H9 (cell line): ENCODE data around the gene DIMT1. TPM values are rescaled to one million over a fixed set of nuclear protein-coding genes. Genes with fewer than 3 reads are reported as not detected.

Source experiments
- DNase-seq: peaks from one replicate; pipeline ENCODE4 v3.0.0-alpha.2; 2017
- H2AFZ ChIP-seq: one replicate; pipeline ENCODE4 v1.6.1; 2013; ENCODE audit warnings: mild to moderate bottlenecking, low read length, control low read depth, moderate library complexity
- H2AK5ac ChIP-seq: 2 replicates; pipeline ENCODE4 v1.6.1; 2013; ENCODE audit warnings: low read length, control low read depth, mixed read lengths; ENCODE audit not compliant: insufficient read length
- H2BK120ac ChIP-seq: one replicate; pipeline ENCODE4 v1.6.1; 2013; ENCODE audit warnings: low read depth, mild to moderate bottlenecking, low read length, control low read depth, inconsistent platforms; ENCODE audit not compliant: poor library complexity, severe bottlenecking
- H2BK12ac ChIP-seq: 2 replicates; pipeline ENCODE4 v1.6.1; 2013; ENCODE audit warnings: low read length, control low read depth, mixed read lengths, low read depth; ENCODE audit not compliant: insufficient read length
- H2BK15ac ChIP-seq: 2 replicates; pipeline ENCODE4 v1.6.1; 2013; ENCODE audit warnings: low read depth, low read length, control low read depth
- H2BK20ac ChIP-seq: one replicate; pipeline ENCODE4 v1.6.1; 2013; ENCODE audit warnings: low read depth, mild to moderate bottlenecking, low read length, control low read depth, inconsistent platforms; ENCODE audit not compliant: poor library complexity, severe bottlenecking
- H2BK5ac ChIP-seq: 2 replicates; pipeline ENCODE4 v1.6.1; 2013; ENCODE audit warnings: low read length, control low read depth, mixed read lengths; ENCODE audit not compliant: insufficient read length
- H3K14ac ChIP-seq: 2 replicates; pipeline ENCODE4 v1.6.1; 2013; ENCODE audit warnings: low read length, control low read depth; ENCODE audit not compliant: insufficient read depth
- H3K18ac ChIP-seq: 2 replicates; pipeline ENCODE4 v1.6.1; 2013; ENCODE audit warnings: low read depth, mild to moderate bottlenecking, mixed read lengths, low read length, control low read depth; ENCODE audit not compliant: insufficient read length
- H3K23ac ChIP-seq: 2 replicates; pipeline ENCODE4 v1.6.1; 2013; ENCODE audit warnings: low read length, control low read depth, mixed read lengths, low read depth; ENCODE audit not compliant: insufficient read length
- H3K23me2 ChIP-seq: 2 replicates; pipeline ENCODE4 v1.6.1; 2013; ENCODE audit warnings: low read depth, mild to moderate bottlenecking, mixed read lengths, low read length, control low read depth; ENCODE audit not compliant: insufficient read length, poor library complexity, severe bottlenecking
- H3K27ac ChIP-seq: 2 replicates; pipeline ENCODE4 v1.5.1; 2013; ENCODE audit warnings: low read length, control low read depth, mixed read lengths, low read depth; ENCODE audit not compliant: insufficient read length
- H3K27me3 ChIP-seq: 2 replicates; pipeline ENCODE4 v1.6.1; 2013; ENCODE audit warnings: low read length, control low read depth, inconsistent platforms; ENCODE audit not compliant: insufficient read depth
- H3K4ac ChIP-seq: 2 replicates; pipeline ENCODE4 v1.6.1; 2013; ENCODE audit warnings: low read depth, mild to moderate bottlenecking, control low read depth, inconsistent platforms, low read length, moderate library complexity
- H3K4me1 ChIP-seq: 2 replicates; pipeline ENCODE4 v1.6.1; 2013; ENCODE audit warnings: low read length, control low read depth, inconsistent platforms; ENCODE audit not compliant: insufficient read depth
- H3K4me2 ChIP-seq: 2 replicates; pipeline ENCODE4 v1.6.1; 2013; ENCODE audit warnings: low read length, control low read depth, mixed read lengths; ENCODE audit not compliant: insufficient read length, insufficient read depth
- H3K56ac ChIP-seq: 2 replicates; pipeline ENCODE4 v1.6.1; 2013; ENCODE audit warnings: low read depth, mild to moderate bottlenecking, mixed read lengths, low read length, control low read depth; ENCODE audit not compliant: insufficient read length
- H3K79me1 ChIP-seq: 2 replicates; pipeline ENCODE4 v1.6.1; 2013; ENCODE audit warnings: low read depth, mild to moderate bottlenecking, moderate library complexity, low read length, control low read depth, inconsistent platforms; ENCODE audit not compliant: insufficient read depth, poor library complexity, severe bottlenecking
- H3K79me2 ChIP-seq: 2 replicates; pipeline ENCODE4 v1.6.1; 2013; ENCODE audit warnings: low read length, control low read depth, inconsistent platforms; ENCODE audit not compliant: insufficient read depth
- H3K9ac ChIP-seq: 2 replicates; pipeline ENCODE4 v1.6.1; 2013; ENCODE audit warnings: low read length, control low read depth, mixed read lengths; ENCODE audit not compliant: insufficient read length; ENCODE audit errors: extremely low read depth
- H3K9me3 ChIP-seq: one replicate; pipeline ENCODE4 v1.6.1; 2013; ENCODE audit warnings: low read depth, low read length, inconsistent platforms; ENCODE audit not compliant: control insufficient read depth
- H3T11ph ChIP-seq: one replicate; pipeline ENCODE4 v1.6.1; 2013; ENCODE audit warnings: mild to moderate bottlenecking, low read length, control low read depth, inconsistent platforms
- H4K20me1 ChIP-seq: one replicate; pipeline ENCODE4 v1.6.1; 2013; ENCODE audit not compliant: control insufficient read depth, insufficient read length, insufficient read depth
- H4K5ac ChIP-seq: 2 replicates; pipeline ENCODE4 v1.6.1; 2013; ENCODE audit warnings: low read depth, mild to moderate bottlenecking, mixed read lengths, low read length, control low read depth; ENCODE audit not compliant: insufficient read length
- H4K8ac ChIP-seq: replicated peaks from 2 replicates; pipeline ENCODE4 v1.6.1; 2013; ENCODE audit warnings: low read length, control low read depth, mixed read lengths, low read depth; ENCODE audit not compliant: insufficient read length
- H4K91ac ChIP-seq: 2 replicates; pipeline ENCODE4 v1.6.1; 2013; ENCODE audit warnings: low read depth, mild to moderate bottlenecking, moderate library complexity, mixed read lengths, low read length, control low read depth; ENCODE audit not compliant: insufficient read length
- H3K27ac Mint-ChIP-seq, 3 experiments: 2 replicates in 2 of 3; 3 replicates in 1 of 3; pipeline ENCODE4 v1.8.0; 2020 to 2021; ENCODE audit warnings: mixed read lengths in 3 of 3, mild to moderate bottlenecking in 1 of 3, moderate library complexity in 1 of 3
- H3K27me3 Mint-ChIP-seq: 2 replicates; pipeline ENCODE4 v1.8.0; 2021; ENCODE audit warnings: low read depth, mild to moderate bottlenecking, moderate library complexity, mixed read lengths
- H3K36me3 Mint-ChIP-seq, 3 experiments: 2 replicates in 2 of 3; 3 replicates in 1 of 3; pipeline ENCODE4 v1.8.0; 2020 to 2021; ENCODE audit warnings: low read depth in 3 of 3, mixed read lengths in 3 of 3; ENCODE audit not compliant: insufficient read depth in 1 of 3
- H3K4me1 Mint-ChIP-seq, 2 experiments: 2 replicates each; pipeline ENCODE4 v1.8.0; 2020; ENCODE audit warnings: mixed read lengths in 2 of 2
- H3K4me3 Mint-ChIP-seq, 2 experiments: 2 replicates in 1 of 2; 3 replicates in 1 of 2; pipeline ENCODE4 v1.8.0; 2020 to 2021; ENCODE audit warnings: mild to moderate bottlenecking in 2 of 2, mixed read lengths in 2 of 2, moderate library complexity in 1 of 2
- H3K9me3 Mint-ChIP-seq, 2 experiments: 2 replicates in 1 of 2; 3 replicates in 1 of 2; pipeline ENCODE4 v1.8.0; 2020; ENCODE audit warnings: mild to moderate bottlenecking in 2 of 2, mixed read lengths in 2 of 2, moderate library complexity in 1 of 2
- CTCF ChIP-seq: fragments of 200-600 bp; sonication (generic); conservative IDR thresholded peaks from 3 replicates; pipeline ENCODE4 v1.8.0; 2021; ENCODE audit warnings: antibody characterized with exemption, mild to moderate bottlenecking
- total RNA-seq: library from RNA; stranded (reverse); gene quantifications from 2 replicates; pipeline ENCODE4 v1.2.1, GENCODE V29; 2021

DIMT1 gene
- total RNA-seq, 1 experiment from 2014 or later: 36.0 TPM

GRCh38 chr5:62371409-62371808 lies 32.3 kb downstream of the DIMT1 start:
- TF ChIP-seq CTCF: no peak
- no peaks in the 10 kb centered on the region for H4K20me1 ChIP-seq
- H3T11ph ChIP-seq: no peak overlapping the region
- H3K79me2 ChIP-seq: no peaks in the 10 kb centered on the region
- H3K36me3 Mint-ChIP-seq: peaks cover 14 to 51% (median 51%) of the 10 kb centered on the region in 3 experiments; a peak in 6 of 7 replicates
- no peaks in the 10 kb centered on the region for H3K79me1 ChIP-seq
- H2BK20ac ChIP-seq: no peak overlapping the region
- no peaks in the 10 kb centered on the region for H3K4me1 Mint-ChIP-seq
- no peak overlapping the region for H2BK5ac ChIP-seq
- no peaks in the 10 kb centered on the region for H3K4me1 ChIP-seq
- H3K9me3 ChIP-seq: no peaks in the 10 kb centered on the region
- no peak overlapping the region for H3K4me3 Mint-ChIP-seq
- H2AFZ ChIP-seq: no peak overlapping the region
- H3K27me3 ChIP-seq: no peaks in the 10 kb centered on the region
- H3K23me2 ChIP-seq: no peaks in the 10 kb centered on the region
- no peak overlapping the region for H4K5ac ChIP-seq
- no peak overlapping the region for H2AK5ac ChIP-seq
- no peak overlapping the region for H3K14ac ChIP-seq
- H4K91ac ChIP-seq: no peak overlapping the region
- DNase-seq: no peak
- no peak overlapping the region for H2BK120ac ChIP-seq
- H3K23ac ChIP-seq: no peak overlapping the region
- no peaks in the 10 kb centered on the region for H3K9me3 Mint-ChIP-seq
- no peak overlapping the region for H4K8ac ChIP-seq
- no peak overlapping the region for H3K9ac ChIP-seq
- H3K56ac ChIP-seq: no peak overlapping the region
- no peak overlapping the region for H2BK15ac ChIP-seq
- no peak overlapping the region for H3K4me2 ChIP-seq
- H3K27me3 Mint-ChIP-seq: no peaks in the 10 kb centered on the region
- no peak overlapping the region for H2BK12ac ChIP-seq
- H3K4ac ChIP-seq: no peak overlapping the region
- H3K27ac ChIP-seq: no peak overlapping the region
- H3K18ac ChIP-seq: no peak overlapping the region
- no peak overlapping the region for H3K27ac Mint-ChIP-seq
